Small intestine (tissue), 7 donors: ENCODE measurements around the gene ITIH3. TPM values are rescaled to one million over a fixed set of nuclear protein-coding genes. Genes with fewer than 3 reads are reported as not detected.

Experiments used
- DNase-seq, 2 donors: peaks; one replicate each; pipeline versions ENCODE4 v3.0.0 to v3.0.0-alpha.2; 2013
- FAIRE-seq: peaks from 2 replicates; lab custom pipeline; 2012; peaks lifted over from hg19 to GRCh38; lab: Jason Lieb, UNC
- H3K27ac ChIP-seq, 3 donors: one replicate each; pipeline ENCODE4 v1.5.1; 2013; ENCODE audit warnings: low read length in 2 of 3, mild to moderate bottlenecking in 2 of 3, control low read depth in 1 of 3, inconsistent platforms in 1 of 3, low read depth in 1 of 3, moderate library complexity in 1 of 3
- H3K27me3 ChIP-seq, 3 donors: one replicate each; pipeline ENCODE4 v1.6.1; 2013; ENCODE audit warnings: low read length in 3 of 3, inconsistent platforms in 1 of 3; ENCODE audit not compliant: control insufficient read depth in 3 of 3, insufficient read depth in 3 of 3
- H3K36me3 ChIP-seq, 3 donors: one replicate each; pipeline ENCODE4 v1.6.1; 2013; ENCODE audit warnings: low read length in 3 of 3, inconsistent platforms in 1 of 3, low read depth in 1 of 3, mild to moderate bottlenecking in 1 of 3, moderate library complexity in 1 of 3; ENCODE audit not compliant: control insufficient read depth in 3 of 3, insufficient read depth in 2 of 3
- H3K4me1 ChIP-seq, 3 donors: one replicate each; pipeline ENCODE4 v1.6.1; 2013; ENCODE audit warnings: low read length in 2 of 3, inconsistent platforms in 1 of 3, low read depth in 1 of 3, mild to moderate bottlenecking in 1 of 3, moderate library complexity in 1 of 3; ENCODE audit not compliant: control insufficient read depth in 3 of 3, insufficient read depth in 2 of 3
- H3K4me3 ChIP-seq, 3 donors: one replicate each; pipeline ENCODE4 v1.5.1; 2013; ENCODE audit warnings: low read length in 3 of 3, control low read depth in 1 of 3, inconsistent platforms in 1 of 3, low read depth in 1 of 3, mild to moderate bottlenecking in 1 of 3, moderate library complexity in 1 of 3
- H3K9me3 ChIP-seq, 2 donors: one replicate each; pipeline ENCODE4 v1.6.1; 2013; ENCODE audit warnings: low read depth in 1 of 2, low read length in 1 of 2; ENCODE audit not compliant: control insufficient read depth in 2 of 2, insufficient read depth in 1 of 2
- WGBS, 3 donors: extraction: QIAGEN DNeasy Blood & Tissue Kit; methylation state at CpG; one replicate each; pipeline ENCODE4 v1.1.7; 2013; 5-methylcytosine and 5-hydroxymethylcytosine counted together
- polyA plus RNA-seq, 4 donors: library from polyadenylated mRNA; stranded (reverse) in 3 of 4; unstranded in 1 of 4; fragments of 200-250 nt in 3 of 4; fragments of 120-200 nt in 1 of 4; gene quantifications; one replicate each; pipeline versions ENCODE4 v1.2.1 to v1.2.3, GENCODE V29; 2013
- donor health status: healthy with polysubstance abuse.
- donor health status: control.
- donor health status: control.
- donor health status: Bipolar disorder and iron deficiency.
- donor health status: healthy.

Gene ITIH3
- polyA plus RNA-seq, 4 donors, result 1.8 to 6.7 TPM; not detected in 2

DNA sequence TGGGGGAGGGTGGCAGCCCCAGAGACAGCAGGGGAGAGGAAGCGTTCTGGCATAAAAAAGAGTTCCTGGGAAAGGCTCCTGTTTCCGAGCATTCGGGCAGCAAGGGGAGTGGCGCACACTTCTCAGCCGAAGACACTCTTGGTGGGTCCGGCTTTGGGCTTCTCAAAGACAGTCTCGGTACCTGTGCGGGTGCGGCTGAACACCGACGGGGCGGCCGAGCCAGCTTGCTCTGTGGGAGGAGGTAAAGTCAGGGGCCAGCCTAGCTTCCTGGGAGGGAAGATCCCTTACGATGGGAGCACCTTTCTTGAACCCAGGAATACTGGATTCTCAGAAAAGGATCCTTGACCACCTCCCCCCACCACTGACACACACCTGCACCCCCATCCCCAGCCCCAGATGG, 38.6 kb downstream of the ITIH3 start:
- DNase-seq, result no peak
- H3K27ac ChIP-seq, result no peak overlapping the region
- FAIRE-seq, result no peak
- peaks cover 0 to 14% (median 0%) of the 10 kb centered on the region in 3 donors for H3K36me3 ChIP-seq
- H3K4me3 ChIP-seq, result no peak overlapping the region
- H3K27me3 ChIP-seq, result no peaks in the 10 kb centered on the region
- 93 to 98% (median 95%) methylated on average over 14 of the region's 14 CpGs for WGBS, 3 donors
- H3K4me1 ChIP-seq, result no peaks in the 10 kb centered on the region
- H3K9me3 ChIP-seq, result no peaks in the 10 kb centered on the region

DNA sequence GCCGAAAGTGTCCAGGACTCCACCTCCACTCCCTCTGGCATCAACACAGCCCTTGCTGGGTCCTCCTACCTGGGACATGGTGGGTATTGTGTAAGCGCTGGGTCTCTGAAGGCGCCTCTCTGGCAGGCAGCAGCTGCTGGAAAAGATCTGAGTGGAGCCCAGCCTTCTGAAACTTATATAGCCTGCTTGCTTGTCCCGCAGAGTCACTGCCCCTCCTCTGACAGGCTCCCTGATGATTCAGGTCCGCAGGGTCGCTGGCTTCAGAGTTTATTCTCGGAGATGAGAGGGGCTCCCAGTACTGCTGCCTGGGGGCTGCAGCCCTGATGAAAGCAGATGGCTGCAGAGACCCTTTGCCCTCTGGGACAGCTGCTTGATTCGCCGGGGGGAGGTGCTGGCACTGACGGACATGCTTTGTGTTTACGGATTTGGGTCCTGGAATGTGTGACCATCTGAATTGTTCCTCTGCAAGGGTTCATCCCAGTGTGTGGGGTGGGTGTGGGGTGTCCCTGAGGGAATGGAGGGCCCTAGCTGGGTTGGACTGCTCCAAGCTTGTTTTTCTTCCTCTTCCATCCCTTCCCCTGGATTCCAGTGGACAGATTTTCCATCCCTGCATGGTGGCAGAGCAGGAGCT, 40.4 kb downstream of the ITIH3 start, which contains the start of gene MUSTN1:
Gene MUSTN1, minus strand, starts transcription at position 149 of the 631 bp plus-strand sequence. Its CDS starts 71 bp downstream, at position 78.
- no peaks in the 10 kb centered on the region for H3K4me1 ChIP-seq
- no peaks in the 10 kb centered on the region for H3K9me3 ChIP-seq
- H3K4me3 ChIP-seq, result no peak within 1 kb of the TSS
- H3K27ac ChIP-seq, result no peak within 1 kb of the TSS
- no peak for FAIRE-seq
- 60 to 87% (median 80%) methylated on average over 11 of the region's 11 CpGs for WGBS, 3 donors
- H3K36me3 ChIP-seq, result peaks cover 0 to 25% (median 0%) of the 10 kb centered on the region in 3 donors
- H3K27me3 ChIP-seq, result no peaks in the 10 kb centered on the region
- DNase-seq, result no peak

DNA sequence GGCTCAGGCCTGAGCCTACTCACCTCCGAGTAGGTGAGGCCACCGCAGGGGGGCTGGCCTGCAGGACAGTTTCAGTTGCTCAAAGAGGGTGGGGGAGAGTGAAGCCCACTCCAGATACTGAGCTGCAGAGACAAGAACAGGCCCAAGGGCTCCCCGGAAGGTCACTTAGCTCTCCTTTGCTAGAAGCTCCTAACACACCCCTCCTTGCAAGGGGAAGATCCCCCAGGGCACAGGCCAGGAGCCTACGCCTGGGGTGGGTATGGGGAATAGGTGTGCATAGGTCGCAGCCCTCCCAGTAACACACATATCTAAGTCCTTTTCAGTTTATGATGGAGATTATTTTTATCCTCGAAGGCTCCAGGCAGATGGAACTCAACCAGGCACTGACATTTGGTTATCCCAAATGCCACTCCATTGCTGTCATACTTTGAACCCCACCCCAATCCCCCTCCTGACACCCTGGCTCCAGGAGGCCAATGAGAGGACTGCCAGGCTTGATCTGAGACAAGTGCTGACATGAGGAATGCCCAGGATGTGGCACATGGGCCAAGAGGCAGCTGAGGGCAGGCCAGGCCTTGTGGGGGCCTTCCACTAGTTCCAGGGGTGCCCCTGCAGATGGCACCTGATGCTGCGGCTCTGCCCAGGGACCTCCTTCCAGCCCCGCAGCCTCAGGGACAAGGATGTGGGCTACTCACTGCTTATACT, 41.3 kb downstream of the ITIH3 start:
- Histone ChIP-seq H3K4me3 (no peak overlapping the region), H3K4me1 (no peaks in the 10 kb centered on the region), H3K27me3 (no peaks in the 10 kb centered on the region), H3K36me3 (peaks cover 0 to 32% (median 0%) of the 10 kb centered on the region in 3 donors), H3K9me3 (no peaks in the 10 kb centered on the region), H3K27ac (no peak overlapping the region)
- WGBS, 3 donors, result 85 to 90% (median 86%) methylated on average over 8 of the region's 8 CpGs
- FAIRE-seq (no peak), DNase-seq (no peak)

DNA sequence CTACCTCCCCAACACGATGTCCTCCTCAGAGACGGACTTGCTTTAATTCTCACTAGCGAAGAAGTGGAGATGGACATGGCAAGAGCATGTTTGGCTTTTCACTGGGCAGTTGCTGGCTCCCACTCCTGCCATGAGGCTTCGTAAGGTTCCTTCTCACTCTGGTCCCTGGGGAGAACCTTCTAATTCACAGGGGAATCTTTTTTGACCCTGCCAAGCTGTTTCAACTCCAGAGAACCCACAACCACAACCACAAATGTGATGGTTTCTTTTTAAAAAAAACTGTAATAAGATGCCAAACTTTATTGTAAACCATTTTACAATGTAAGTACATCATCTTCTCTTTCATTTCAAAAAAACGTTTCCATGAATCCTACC, 41.9 kb downstream of the ITIH3 start:
- Histone ChIP-seq H3K4me3 (no peak overlapping the region), H3K4me1 (no peaks in the 10 kb centered on the region), H3K27me3 (no peaks in the 10 kb centered on the region), H3K36me3 (peaks cover 0 to 38% (median 0%) of the 10 kb centered on the region in 3 donors), H3K27ac (no peak overlapping the region), H3K9me3 (no peaks in the 10 kb centered on the region)
- 89 to 96% (median 95%) methylated on average over 5 of the region's 5 CpGs for WGBS, 3 donors
- no peak for FAIRE-seq
- DNase-seq, result no peak

DNA sequence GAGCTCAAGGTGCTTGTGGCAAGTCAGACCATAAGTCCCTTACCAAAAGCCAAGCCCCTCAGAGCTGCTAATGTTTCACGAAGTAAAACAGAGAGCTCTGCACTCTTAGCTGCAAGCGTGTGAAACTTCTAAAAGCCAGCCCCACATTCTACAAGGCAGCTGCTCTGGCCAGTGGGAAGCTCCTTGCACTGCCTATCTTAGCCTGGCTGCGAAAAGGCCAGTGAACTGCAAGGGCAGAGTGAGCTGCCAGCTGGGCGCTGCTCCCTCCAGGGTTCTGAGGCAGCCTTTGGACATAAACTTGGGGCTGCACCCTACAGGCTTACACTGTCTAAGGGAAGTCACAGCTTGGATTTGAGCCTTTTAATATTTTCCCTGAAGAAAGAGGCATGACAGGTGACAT, 42.4 kb downstream of the ITIH3 start:
- Histone ChIP-seq H3K4me3 (no peak overlapping the region), H3K27ac (no peak overlapping the region), H3K9me3 (no peaks in the 10 kb centered on the region), H3K36me3 (peaks cover 0 to 43% (median 0%) of the 10 kb centered on the region in 3 donors), H3K4me1 (no peaks in the 10 kb centered on the region), H3K27me3 (no peaks in the 10 kb centered on the region)
- FAIRE-seq (no peak), DNase-seq (no peak)
- WGBS, 3 donors, result 89 to 94% (median 93%) methylated on average over 4 of the region's 4 CpGs

DNA sequence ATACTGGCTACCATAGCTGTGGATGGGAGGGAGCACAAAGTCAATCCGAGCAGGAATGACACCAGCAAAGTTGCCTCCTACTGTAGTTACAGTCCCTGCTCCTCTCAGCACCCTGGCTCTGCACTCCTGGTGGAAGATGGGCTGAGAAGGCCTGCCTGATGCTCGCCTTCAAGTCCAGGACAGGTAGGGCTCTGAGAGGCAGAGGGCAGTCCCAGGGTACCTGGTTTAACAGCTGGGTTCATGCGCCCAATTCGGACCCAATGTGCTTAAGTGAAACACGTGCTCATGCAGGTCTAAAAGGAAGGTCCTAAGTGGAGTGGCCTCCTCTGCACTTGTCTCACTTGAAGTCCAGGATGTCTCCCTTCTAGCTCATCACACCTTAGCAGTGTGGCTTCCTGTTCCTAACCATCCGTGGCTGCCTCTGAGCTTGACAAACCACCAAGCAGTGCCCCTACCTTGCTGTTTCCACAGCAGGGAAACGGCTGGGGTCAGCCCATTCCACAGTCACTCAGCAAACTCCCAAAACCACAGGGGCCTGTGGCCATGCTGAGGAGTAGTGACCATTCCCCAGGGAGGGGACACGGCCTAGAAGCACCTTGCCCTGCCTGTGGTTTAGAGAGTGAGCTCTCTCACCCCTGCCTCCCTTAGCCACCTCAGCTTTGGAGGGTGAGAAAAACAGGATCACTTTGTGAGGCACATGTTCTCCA, 44.1 kb downstream of the ITIH3 start:
- DNase-seq (peak in 1 of 2 donors; percentile 7), FAIRE-seq (no peak)
- Histone ChIP-seq H3K4me1 (no peaks in the 10 kb centered on the region), H3K4me3 (no peak overlapping the region), H3K36me3 (peaks cover 0 to 54% (median 0%) of the 10 kb centered on the region in 3 donors), H3K9me3 (no peaks in the 10 kb centered on the region), H3K27ac (no peak overlapping the region), H3K27me3 (no peaks in the 10 kb centered on the region)
- 80 to 91% (median 84%) methylated on average over 8 of the region's 8 CpGs for WGBS, 3 donors

DNA sequence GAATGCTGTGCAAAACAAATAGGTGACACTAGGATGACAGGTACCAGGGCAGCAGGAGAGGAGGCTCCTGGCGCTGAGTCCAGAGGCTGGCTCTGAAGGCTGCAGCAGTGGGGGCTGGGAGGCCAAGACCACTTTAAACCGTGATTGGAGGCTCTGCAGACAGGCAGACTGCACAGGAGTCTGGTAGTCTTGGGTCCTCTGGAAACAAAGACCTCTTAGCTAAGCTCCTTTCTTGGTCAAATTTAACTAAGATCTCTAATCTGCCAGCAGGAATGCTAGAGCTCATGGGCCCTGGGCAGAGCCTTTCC, 44.6 kb downstream of the ITIH3 start:
- no peak for FAIRE-seq
- H3K27me3 ChIP-seq, result no peaks in the 10 kb centered on the region
- no peak for DNase-seq
- no peaks in the 10 kb centered on the region for H3K9me3 ChIP-seq
- H3K4me1 ChIP-seq, result no peaks in the 10 kb centered on the region
- no peak overlapping the region for H3K27ac ChIP-seq
- H3K36me3 ChIP-seq, result peaks cover 0 to 54% (median 0%) of the 10 kb centered on the region in 3 donors
- no peak overlapping the region for H3K4me3 ChIP-seq
- 78 to 83% (median 79%) methylated on average over 2 of the region's 2 CpGs for WGBS, 3 donors

DNA sequence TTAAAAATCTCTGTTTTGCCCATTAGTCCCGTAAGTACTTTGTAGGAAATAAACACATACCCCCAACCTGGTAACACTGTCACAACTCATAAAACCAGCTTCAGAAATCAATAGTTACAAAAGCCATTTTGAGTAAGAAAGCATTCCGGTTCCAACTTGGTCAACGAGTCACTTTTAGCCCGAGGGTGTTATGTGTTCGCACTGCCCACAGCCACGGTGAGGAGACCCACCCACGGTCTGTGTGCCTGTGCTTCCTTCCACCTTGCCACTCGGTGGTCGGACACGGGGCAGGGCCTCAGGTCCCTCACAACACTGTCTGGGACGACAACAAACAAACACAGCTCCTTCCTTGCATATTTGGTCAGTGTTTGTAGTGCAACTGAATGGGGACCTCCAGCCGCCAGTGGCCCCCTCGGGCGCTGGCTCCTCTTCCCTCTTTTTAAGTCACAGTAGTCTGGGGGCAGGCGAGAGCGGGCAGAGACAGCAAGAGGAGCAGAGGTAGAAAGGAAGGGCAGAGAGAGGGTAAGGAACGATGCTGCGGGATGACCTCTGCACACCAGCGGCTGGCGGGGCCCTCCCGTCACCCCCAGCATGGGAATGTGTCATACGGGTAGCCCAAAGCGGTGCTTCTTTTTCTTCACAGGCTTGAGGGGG, 45.4 kb downstream of the ITIH3 start:
- Histone ChIP-seq H3K4me1 (peaks cover 0 to 1% (median 0%) of the 10 kb centered on the region in 3 donors), H3K9me3 (no peaks in the 10 kb centered on the region), H3K4me3 (no peak overlapping the region), H3K27me3 (no peaks in the 10 kb centered on the region), H3K27ac (no peak overlapping the region), H3K36me3 (peaks cover 0 to 51% (median 0%) of the 10 kb centered on the region in 3 donors)
- WGBS, 3 donors, result 88 to 90% (median 88%) methylated on average over 22 to 23 of the region's 23 CpGs
- DNase-seq, result no peak
- no peak for FAIRE-seq
